Mesenchymal stem cell (in vitro differentiated cells and primary cell): ENCODE data around the gene PRR36.

Experiments used
- DNase-seq: peaks from one replicate; pipeline ENCODE4 v3.0.0-alpha.2; 2013
- H2AFZ ChIP-seq: one replicate; pipeline ENCODE4 v1.6.1; 2013; ENCODE audit warnings: low read depth, mild to moderate bottlenecking, control low read depth, inconsistent platforms, low read length, moderate library complexity
- H2AK5ac ChIP-seq: 2 replicates; pipeline ENCODE4 v1.6.1; 2013; ENCODE audit warnings: low read length, moderate library complexity, mild to moderate bottlenecking, inconsistent platforms; ENCODE audit not compliant: severe bottlenecking
- H2BK120ac ChIP-seq: one replicate; pipeline ENCODE4 v1.6.1; 2013; ENCODE audit warnings: low read depth, mild to moderate bottlenecking, inconsistent platforms, low read length, moderate library complexity
- H2BK12ac ChIP-seq, 2 experiments: one replicate each; pipeline ENCODE4 v1.6.1; 2013; ENCODE audit warnings: inconsistent platforms in 2 of 2, low read length in 2 of 2, mild to moderate bottlenecking in 2 of 2, moderate library complexity in 2 of 2, control low read depth in 1 of 2
- H2BK15ac ChIP-seq: one replicate; pipeline ENCODE4 v1.6.1; 2013; ENCODE audit warnings: mild to moderate bottlenecking, low read depth, inconsistent platforms; ENCODE audit not compliant: poor library complexity, severe bottlenecking
- H2BK5ac ChIP-seq: 2 replicates; pipeline ENCODE4 v1.6.1; 2013; ENCODE audit warnings: low read depth, mild to moderate bottlenecking, low read length, control low read depth, inconsistent platforms; ENCODE audit not compliant: poor library complexity, severe bottlenecking
- H3K14ac ChIP-seq, 2 experiments: one replicate each; pipeline ENCODE4 v1.6.1; 2013; ENCODE audit warnings: inconsistent platforms in 2 of 2, low read length in 2 of 2, control low read depth in 1 of 2, mild to moderate bottlenecking in 1 of 2, moderate library complexity in 1 of 2
- H3K18ac ChIP-seq, 2 experiments: one replicate each; pipeline ENCODE4 v1.6.1; 2013; ENCODE audit warnings: inconsistent platforms in 2 of 2, low read length in 2 of 2, control low read depth in 1 of 2, low read depth in 1 of 2, mild to moderate bottlenecking in 1 of 2
- H3K23ac ChIP-seq, 2 experiments: one replicate each; pipeline ENCODE4 v1.6.1; 2013; ENCODE audit warnings: inconsistent platforms in 2 of 2, low read length in 2 of 2, mild to moderate bottlenecking in 2 of 2, moderate library complexity in 2 of 2, control low read depth in 1 of 2
- H3K27ac ChIP-seq: 2 replicates; pipeline ENCODE4 v1.5.1; 2013; ENCODE audit warnings: mild to moderate bottlenecking, moderate library complexity, low read length, control low read depth, inconsistent platforms; ENCODE audit not compliant: poor library complexity, severe bottlenecking
- H3K27me3 ChIP-seq, 2 experiments: 2 replicates each; pipeline versions ENCODE4 v1.6.1 to v1.7.0; 2013; ENCODE audit warnings: low read length in 2 of 2, mild to moderate bottlenecking in 2 of 2, moderate library complexity in 2 of 2, control low read depth in 1 of 2, inconsistent platforms in 1 of 2; ENCODE audit not compliant: control insufficient read depth in 1 of 2, insufficient read depth in 1 of 2
- H3K36me3 ChIP-seq, 2 experiments: 2 replicates each; pipeline versions ENCODE4 v1.6.1 to v1.7.0; 2013; ENCODE audit warnings: low read length in 2 of 2, control low read depth in 1 of 2, inconsistent platforms in 1 of 2, low read depth in 1 of 2, mild to moderate bottlenecking in 1 of 2; ENCODE audit not compliant: insufficient read depth in 2 of 2, control insufficient read depth in 1 of 2
- H3K4ac ChIP-seq, 2 experiments: one replicate each; pipeline ENCODE4 v1.6.1; 2013; ENCODE audit warnings: inconsistent platforms in 2 of 2, low read length in 2 of 2, mild to moderate bottlenecking in 2 of 2, moderate library complexity in 2 of 2, control low read depth in 1 of 2, low read depth in 1 of 2
- H3K4me1 ChIP-seq: 2 replicates; pipeline ENCODE4 v1.6.1; 2013; ENCODE audit warnings: low read depth, low read length, control low read depth; ENCODE audit not compliant: control insufficient read depth, insufficient read depth
- H3K4me2 ChIP-seq: 2 replicates; pipeline ENCODE4 v1.6.1; 2013; ENCODE audit warnings: low read length, mild to moderate bottlenecking, inconsistent platforms; ENCODE audit not compliant: poor library complexity, severe bottlenecking
- H3K4me3 ChIP-seq, 2 experiments: 2 replicates each; pipeline versions ENCODE4 v1.5.1 to v1.7.0; 2013; ENCODE audit warnings: low read length in 2 of 2, mild to moderate bottlenecking in 2 of 2, control low read depth in 1 of 2, low read depth in 1 of 2; ENCODE audit not compliant: insufficient read depth in 1 of 2
- H3K79me1 ChIP-seq: replicated peaks from 2 replicates; pipeline ENCODE4 v1.6.1; 2013; ENCODE audit warnings: mild to moderate bottlenecking, control low read depth, low read length, inconsistent platforms; ENCODE audit not compliant: poor library complexity, severe bottlenecking
- H3K9ac ChIP-seq: 2 replicates; pipeline ENCODE4 v1.7.0; 2013; ENCODE audit warnings: mild to moderate bottlenecking, low read length, moderate library complexity
- H3K9me3 ChIP-seq: 2 replicates; pipeline ENCODE4 v1.7.0; 2013; ENCODE audit warnings: mild to moderate bottlenecking, low read length; ENCODE audit not compliant: control insufficient read depth
- H4K8ac ChIP-seq: one replicate; pipeline ENCODE4 v1.6.1; 2013; ENCODE audit warnings: inconsistent platforms, mild to moderate bottlenecking, low read length, moderate library complexity
- H4K91ac ChIP-seq: one replicate; pipeline ENCODE4 v1.6.1; 2013; ENCODE audit warnings: mild to moderate bottlenecking, low read length, inconsistent platforms
- WGBS: methylation state at CpG from one replicate; pipeline ENCODE4 v1.1.7; 2013; ENCODE audit warnings: mixed read lengths; 5-methylcytosine and 5-hydroxymethylcytosine counted together

PRR36 gene

DNA sequence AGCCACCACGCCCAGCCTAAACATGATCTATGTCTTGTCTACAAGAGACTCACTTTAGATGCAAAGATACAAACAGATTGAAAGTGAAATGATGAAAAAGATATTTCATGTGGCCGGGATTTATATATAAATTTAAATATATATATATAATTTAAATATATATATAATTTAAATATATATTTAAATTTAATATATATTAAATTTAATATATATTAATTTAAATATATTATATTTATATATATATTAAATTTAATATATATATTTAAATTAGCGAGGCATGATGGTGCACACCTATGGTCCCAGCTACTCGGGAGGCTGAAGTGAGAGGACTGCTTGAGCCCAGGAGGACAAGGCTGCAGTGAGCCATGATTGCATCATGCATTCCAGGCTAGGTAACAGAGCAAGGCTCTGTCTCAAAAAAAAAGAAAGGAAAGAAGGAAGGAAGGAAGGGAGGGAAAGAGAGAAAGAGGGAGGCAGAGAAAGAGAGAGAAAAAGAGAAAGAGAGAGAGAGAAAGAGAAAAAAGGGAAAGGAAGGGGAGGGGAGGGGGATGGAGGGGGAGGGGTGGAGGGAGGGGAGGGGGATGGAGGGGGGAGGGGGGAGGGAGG, 51.2 kb downstream of the PRR36 start:
- Histone ChIP-seq H3K4me2 (no peak overlapping the region), H3K27me3 (peaks cover 7 to 29% of the 10 kb centered on the region in 2 experiments), H3K36me3 (no peaks in the 10 kb centered on the region), H2BK15ac (no peak overlapping the region), H3K27ac (no peak overlapping the region), H3K9me3 (peaks cover 7% of the 10 kb centered on the region), H2AK5ac (no peak overlapping the region), H2BK120ac (no peak overlapping the region), H3K4ac (no peak overlapping the region), H3K9ac (no peak overlapping the region), H4K91ac (no peak overlapping the region), H3K14ac (no peak overlapping the region), H3K4me3 (no peak overlapping the region), H2BK5ac (no peak overlapping the region), H2AFZ (no peak overlapping the region), H3K79me1 (no peaks in the 10 kb centered on the region), H4K8ac (no peak overlapping the region), H3K18ac (no peak overlapping the region), H2BK12ac (no peak overlapping the region), H3K4me1 (no peaks in the 10 kb centered on the region), H3K23ac (no peak overlapping the region)
- no peak for DNase-seq
- WGBS, result 94% methylated on average over 2 of the region's 4 CpGs

DNA sequence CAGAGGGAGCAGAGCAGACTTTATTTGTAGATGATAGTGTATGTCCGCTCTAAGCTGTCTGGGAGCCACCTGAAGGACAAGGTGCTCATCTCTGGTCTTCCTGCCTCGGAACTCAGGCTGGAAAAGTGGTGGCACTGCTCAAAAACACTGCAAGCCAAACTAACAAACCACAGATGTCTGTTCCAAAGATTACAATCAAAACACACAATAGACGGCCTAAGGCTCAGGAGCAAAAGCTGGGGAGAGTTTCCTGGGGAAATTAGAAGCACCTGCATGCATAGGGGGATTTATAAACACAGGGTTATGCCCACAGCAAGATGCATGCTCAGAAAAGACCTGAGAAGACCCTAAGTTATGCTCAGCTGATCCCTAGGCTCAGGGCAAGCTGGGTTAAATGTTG, 53.6 kb downstream of the PRR36 start:
- Histone ChIP-seq H3K23ac (no peak overlapping the region), H3K4me1 (no peaks in the 10 kb centered on the region), H2BK15ac (no peak overlapping the region), H2BK12ac (no peak overlapping the region), H3K27me3 (peaks cover 7 to 21% of the 10 kb centered on the region in 2 experiments), H2BK120ac (no peak overlapping the region), H3K14ac (no peak overlapping the region), H4K91ac (no peak overlapping the region), H3K36me3 (no peaks in the 10 kb centered on the region), H3K4me2 (no peak overlapping the region), H3K4ac (no peak overlapping the region), H3K9me3 (peaks cover 16% of the 10 kb centered on the region), H2AFZ (no peak overlapping the region), H4K8ac (no peak overlapping the region), H3K4me3 (no peak overlapping the region), H3K18ac (no peak overlapping the region), H2AK5ac (no peak overlapping the region), H3K79me1 (no peaks in the 10 kb centered on the region), H3K27ac (no peak overlapping the region), H2BK5ac (no peak overlapping the region), H3K9ac (no peak overlapping the region)
- no peak for DNase-seq
- WGBS, result 50% methylated on average over 1 of the region's 3 CpGs

DNA sequence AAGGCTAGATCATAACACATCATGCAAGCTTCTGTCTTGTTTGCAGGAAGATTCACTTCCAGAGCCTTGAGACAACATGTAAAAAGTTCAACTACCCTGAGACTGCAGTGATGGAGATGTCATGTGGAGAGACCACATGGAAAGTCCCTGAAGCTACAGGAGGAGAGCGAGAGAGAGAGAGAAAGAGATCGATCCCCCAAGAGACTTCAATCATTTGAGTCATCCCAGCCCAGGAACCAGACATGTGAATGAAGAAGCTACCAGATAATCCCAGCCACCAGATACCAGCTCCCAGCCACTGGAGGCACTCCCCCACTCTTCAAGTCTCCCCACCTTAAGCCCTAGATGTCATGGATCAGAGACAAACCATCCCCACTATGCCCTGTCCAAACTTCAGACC, 54.9 kb downstream of the PRR36 start:
- H3K79me1 ChIP-seq, result no peaks in the 10 kb centered on the region
- H2AFZ ChIP-seq, result no peak overlapping the region
- no peak overlapping the region for H3K4me2 ChIP-seq
- no peaks in the 10 kb centered on the region for H3K36me3 ChIP-seq
- no peak overlapping the region for H2BK5ac ChIP-seq
- no peak overlapping the region for H2AK5ac ChIP-seq
- H3K18ac ChIP-seq, result no peak overlapping the region
- no peak overlapping the region for H3K23ac ChIP-seq
- 92% methylated on average over 2 of the region's 2 CpGs for WGBS
- H4K91ac ChIP-seq, result no peak overlapping the region
- H2BK15ac ChIP-seq, result no peak overlapping the region
- H3K14ac ChIP-seq, result no peak overlapping the region
- no peak overlapping the region for H3K4ac ChIP-seq
- H4K8ac ChIP-seq, result no peak overlapping the region
- no peak overlapping the region for H2BK120ac ChIP-seq
- no peak overlapping the region for H2BK12ac ChIP-seq
- H3K4me3 ChIP-seq, result no peak overlapping the region
- peaks cover 7 to 26% of the 10 kb centered on the region in 2 experiments for H3K27me3 ChIP-seq
- no peak for DNase-seq
- H3K4me1 ChIP-seq, result peaks cover 1% of the 10 kb centered on the region
- no peak overlapping the region for H3K27ac ChIP-seq
- no peak overlapping the region for H3K9ac ChIP-seq
- peaks cover 16% of the 10 kb centered on the region for H3K9me3 ChIP-seq

- Histone ChIP-seq H3K9ac (no peak overlapping the region), H3K18ac (no peak overlapping the region), H2BK5ac (no peak overlapping the region), H3K14ac (no peak overlapping the region), H2AFZ (no peak overlapping the region), H3K27me3 (peaks cover 7 to 26% of the 10 kb centered on the region in 2 experiments), H3K36me3 (no peaks in the 10 kb centered on the region), H3K4me3 (no peak overlapping the region), H2BK12ac (no peak overlapping the region), H3K4ac (no peak overlapping the region), H3K27ac (no peak overlapping the region), H3K23ac (no peak overlapping the region), H2AK5ac (no peak overlapping the region), H2BK15ac (no peak overlapping the region), H4K91ac (no peak overlapping the region), H4K8ac (no peak overlapping the region), H3K4me2 (no peak overlapping the region), H2BK120ac (no peak overlapping the region), H3K9me3 (peaks cover 16% of the 10 kb centered on the region), H3K4me1 (peaks cover 1% of the 10 kb centered on the region), H3K79me1 (no peaks in the 10 kb centered on the region)
- no peak for DNase-seq
- 88% methylated on average over 2 of the region's 2 CpGs for WGBS
These were observed 55.4 kb downstream of the PRR36 start for GRCh38 chr19:7818806-7819205.
